HG03196 (cell line): Measurements from ENCODE around the gene FHAD1.
"Not testable (repeated sequence)": the region's sequence is repeated elsewhere in the genome, so short reads cannot be mapped to it uniquely, and the experiment has no call there.

Experiments used
- ATAC-seq: cut with Tn5 transposase; IDR thresholded peaks from one replicate; pipeline ENCODE4 v1.9.1; 2021; ENCODE audit not compliant: unreplicated experiment

Gene FHAD1

DNA sequence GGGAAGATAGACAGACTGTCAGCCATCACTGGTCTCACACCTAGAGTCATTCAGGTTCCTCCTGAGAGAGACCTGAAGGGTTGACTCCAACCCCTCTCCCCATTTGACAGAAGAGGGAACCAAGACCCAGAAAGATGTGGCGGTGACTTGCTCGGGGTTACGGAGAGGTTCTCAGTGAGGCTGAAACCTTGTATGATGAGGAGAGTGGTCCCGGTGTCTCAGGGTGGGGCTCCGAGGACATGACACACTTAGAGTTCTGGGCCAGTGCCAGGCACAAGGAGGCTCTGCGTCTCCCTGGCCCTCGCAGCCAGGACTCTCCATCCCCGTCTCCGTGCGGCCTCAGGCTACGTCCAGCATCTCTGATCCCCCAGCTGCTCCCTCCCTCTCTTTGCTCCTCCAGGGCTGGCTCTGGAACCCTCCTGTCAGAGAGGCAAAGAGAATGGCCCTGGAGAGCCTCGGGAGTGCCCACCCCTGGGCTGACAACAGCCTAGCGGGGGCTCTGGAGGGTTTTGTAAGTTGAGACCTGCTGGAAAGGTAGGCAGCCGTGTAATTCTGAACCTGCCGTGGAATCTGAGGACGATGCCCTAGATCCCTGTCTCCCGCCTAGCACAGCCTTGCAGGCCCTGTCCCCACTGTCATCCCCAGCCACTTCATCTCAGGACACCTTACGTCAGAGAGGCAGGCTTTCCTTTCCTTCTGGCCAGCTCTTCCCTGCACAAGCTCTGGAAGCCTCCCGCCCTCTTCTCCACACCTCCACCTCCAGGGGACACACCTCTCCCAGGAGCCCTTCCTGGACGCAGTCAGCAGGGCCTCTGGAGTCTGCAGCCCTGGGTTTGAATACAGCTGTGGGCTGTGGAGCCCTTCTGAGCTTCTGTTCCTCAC lies 166.8 kb downstream of the FHAD1 start:
- no peak for ATAC-seq

DNA sequence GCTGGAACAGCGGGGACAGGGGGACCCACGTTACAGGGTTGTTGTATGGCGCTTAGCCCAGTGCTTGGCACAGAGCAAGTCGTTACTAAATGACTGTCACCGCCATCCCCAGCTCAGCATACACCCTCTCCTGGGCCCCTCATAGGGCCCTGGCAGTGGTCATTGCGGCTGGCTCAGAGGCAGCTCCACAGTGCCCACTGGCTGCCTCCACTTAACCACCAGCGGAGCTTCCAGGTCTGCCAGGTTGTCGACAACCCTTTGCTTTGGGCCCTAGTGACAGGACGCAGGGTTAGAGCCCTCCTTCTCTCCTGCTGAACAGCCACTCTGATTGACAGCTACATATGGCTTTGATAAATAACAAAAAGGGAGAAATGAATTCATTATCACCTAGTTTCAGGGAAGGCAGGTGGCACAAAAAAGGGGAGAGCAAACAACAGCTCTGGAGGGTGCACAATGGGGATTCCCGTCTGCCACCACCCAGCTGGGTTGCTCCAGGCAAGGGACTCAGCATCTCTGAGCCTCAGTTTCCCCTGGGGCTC lies 167.5 kb downstream of the FHAD1 start:
- no peak for ATAC-seq

DNA sequence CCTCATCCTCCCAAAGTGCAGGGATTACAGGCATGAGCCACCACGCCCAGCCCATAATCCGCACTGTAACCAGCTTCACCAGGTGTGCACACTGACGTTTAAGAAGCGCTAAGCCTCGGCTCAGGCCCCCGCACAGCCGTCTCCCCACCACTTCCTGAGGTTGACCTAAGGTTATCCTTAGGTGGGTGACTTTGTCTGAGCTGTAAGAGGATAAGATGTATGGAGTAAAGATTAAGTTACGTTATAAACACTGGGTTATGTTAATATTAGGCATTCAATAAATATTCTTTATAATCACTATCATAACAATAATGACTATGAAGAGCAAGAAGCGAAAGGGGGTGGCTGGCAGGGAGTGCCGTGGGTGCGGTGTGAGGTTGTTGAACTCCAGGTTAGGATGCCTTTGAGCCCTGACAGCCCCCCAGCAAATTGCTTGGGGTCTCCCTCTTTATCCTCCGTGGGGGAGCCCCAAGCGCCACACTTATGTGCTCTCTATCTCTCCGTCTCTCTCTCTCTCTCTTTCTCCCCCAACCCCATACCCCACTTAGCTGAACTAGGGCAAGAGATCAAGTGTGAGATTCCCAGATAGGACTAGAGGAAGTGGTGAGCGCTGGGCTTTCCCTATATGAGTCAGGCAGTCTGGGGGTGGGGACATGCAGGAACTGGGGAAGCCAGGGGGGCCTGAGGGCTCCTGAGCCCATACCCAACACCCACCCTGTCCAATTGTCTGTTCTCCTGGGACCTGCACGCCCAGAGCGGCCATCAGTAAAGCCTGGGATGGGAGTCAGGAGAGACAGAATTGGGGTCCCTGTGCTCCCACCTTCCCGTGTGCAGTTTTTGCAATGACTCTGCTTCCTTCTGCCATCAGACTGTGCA lies 170.3 kb downstream of the FHAD1 start:
- ATAC-seq, result peak; percentile 41

DNA sequence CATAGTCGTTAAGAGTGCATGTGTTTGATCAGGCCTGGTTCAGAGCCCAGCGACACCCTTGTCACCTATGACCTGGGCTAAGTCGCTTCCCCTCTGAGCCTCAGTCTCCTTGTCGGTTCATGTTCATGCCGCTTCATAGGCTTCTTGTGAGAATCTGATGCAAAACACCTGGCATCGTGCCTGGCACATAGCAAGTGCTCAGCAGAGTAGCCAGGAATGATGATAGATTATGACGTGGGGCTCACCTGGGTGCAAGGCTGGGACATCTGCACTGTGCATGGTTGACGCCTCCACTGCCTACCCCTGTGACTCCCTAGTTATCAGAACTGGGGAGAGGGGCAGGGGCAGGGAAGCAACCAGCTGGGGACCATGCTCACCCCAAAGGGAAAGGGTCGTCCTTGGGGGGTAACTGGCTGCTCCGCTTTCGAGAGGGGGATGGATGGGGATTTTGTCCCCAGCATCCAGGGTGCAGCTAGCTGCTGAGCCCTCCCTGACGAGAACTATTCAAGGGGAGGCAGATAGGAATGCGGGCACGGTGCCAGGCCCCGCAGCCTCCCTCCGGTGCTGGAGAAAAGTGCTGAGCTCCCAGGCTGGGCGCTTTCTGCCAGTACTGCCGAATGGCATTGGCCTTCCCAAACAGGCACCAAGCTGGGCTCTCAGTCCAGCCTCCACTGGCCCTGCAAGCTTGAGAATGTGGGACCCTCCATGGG lies 171.9 kb downstream of the FHAD1 start:
- no peak for ATAC-seq

DNA sequence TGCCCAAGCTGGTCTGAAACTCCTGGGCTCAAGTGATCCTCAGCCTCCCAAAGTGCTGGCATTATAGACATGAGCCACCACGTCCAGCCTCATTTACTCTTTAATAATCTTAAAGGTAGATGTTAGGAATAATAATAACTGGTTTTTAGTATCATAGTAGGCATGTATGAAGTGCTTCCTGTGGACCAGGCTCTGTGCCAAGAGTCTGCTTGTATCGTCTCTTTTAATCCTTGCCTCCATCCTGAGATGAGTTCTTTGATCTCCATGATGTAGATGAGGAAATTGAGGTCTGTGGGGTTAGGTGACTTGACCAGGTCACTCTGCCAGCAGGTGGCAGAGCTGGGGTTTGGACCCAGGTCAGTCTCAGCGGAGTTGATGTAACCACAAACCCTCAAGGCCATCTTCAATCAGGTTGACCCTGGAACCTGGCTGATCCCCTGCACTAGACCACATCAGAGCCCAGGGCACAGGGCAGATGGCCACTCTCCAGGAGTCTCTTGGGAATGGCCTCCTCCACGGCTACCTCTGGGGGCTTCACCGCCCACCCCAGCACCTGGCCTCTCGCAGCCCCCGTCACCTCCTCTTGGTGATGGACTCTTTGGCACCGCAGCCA lies 173.9 kb downstream of the FHAD1 start:
- no peak for ATAC-seq

DNA sequence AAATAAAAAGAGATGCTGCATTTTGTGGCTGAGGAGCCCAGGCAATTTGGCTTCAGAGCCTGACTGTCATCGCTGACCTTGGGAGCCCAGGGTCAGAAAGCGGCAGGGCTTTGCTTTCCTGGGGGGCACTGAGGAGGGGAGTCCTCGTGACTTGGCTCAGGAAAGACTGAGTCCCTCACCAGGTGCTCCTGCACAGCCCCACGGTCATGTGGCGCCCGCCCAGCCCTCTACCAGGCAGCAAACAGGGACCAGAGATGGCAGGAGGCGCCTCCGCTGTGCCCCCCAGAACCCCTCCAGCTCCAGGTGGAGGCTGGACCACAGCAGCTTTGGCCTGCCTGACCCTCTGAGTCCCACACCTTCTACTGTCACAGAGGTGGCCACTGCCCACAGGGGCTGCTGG lies 175.8 kb downstream of the FHAD1 start:
- ATAC-seq, result no peak

DNA sequence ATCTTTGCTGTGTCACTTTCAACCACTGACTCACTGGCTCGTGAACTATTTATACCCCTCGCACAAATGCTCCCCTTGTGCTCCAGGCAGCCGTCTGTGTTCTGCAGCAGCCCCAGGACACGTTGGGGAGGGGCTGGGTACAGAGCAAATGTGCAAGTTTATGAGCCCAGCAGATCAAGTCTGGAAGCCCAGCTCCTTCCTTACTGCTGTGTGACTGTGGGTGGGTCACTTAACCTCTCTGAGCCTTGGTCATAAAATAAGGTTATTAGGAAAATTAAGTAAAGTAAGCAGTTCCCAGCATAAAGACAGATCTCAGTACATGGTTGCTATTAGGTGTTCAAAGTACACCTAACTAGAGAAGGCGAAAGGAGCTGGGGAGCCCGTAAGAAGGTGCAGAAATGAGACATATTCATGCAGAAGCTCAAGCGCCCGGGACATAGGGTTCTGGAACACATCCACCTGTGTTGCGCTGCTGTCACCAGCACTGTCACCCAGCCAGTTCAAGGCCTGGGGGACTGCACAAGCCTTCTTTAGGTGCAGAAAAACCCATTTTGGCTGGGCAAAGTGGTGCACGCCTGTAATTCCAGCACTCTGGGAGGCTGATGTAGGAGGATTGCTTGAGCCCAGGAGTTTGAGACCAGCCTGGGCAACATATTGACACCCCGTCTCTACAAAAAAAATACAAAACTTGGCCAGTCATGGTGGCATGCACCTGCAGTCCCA lies 176.5 kb downstream of the FHAD1 start:
- no peak for ATAC-seq

DNA sequence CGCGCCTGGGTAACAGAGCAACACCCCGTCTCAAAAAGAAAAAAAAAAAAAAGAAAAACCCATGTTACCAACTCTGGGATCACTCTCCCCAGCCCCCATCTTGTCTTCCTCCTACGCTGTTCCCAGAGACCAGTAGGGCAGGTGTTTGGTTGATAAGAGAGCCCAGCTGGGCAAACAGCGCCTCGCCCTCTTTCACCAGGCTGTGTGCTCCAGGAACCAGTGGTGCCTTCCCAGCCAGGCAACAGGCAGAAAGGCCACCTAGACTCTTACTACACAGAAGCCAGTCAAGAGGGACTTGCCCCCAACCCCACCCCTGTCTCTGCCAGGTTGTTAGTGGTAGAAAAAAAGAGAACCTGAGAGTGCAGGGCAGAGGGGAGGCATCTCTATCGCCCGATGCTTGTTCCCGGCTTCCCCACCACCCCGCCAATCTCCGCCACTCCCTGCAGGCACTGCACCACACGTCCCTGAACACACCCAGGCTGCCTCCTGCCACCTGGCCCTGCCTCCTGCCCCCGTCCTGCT lies 177.2 kb downstream of the FHAD1 start:
- ATAC-seq, result no peak

DNA sequence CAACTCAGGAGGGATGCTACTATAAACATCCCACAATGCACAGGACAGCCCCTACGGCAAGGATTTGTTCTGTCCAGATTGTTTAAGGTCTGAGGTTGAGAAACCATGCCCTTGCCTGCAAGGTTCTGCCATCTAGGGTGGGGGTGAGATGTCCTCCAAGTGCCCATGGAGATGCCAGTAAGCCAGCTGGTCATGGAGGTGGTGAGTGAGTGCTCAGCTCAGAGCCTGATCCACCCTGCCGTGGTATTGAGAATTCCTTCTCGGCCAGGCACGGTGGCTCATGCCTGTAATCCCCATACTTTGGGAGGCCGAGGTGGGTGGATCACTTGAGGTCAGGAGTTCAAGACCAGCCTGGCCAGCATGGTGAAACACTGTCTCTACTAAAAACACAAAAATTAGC lies 178.0 kb downstream of the FHAD1 start:
- no peak for ATAC-seq

DNA sequence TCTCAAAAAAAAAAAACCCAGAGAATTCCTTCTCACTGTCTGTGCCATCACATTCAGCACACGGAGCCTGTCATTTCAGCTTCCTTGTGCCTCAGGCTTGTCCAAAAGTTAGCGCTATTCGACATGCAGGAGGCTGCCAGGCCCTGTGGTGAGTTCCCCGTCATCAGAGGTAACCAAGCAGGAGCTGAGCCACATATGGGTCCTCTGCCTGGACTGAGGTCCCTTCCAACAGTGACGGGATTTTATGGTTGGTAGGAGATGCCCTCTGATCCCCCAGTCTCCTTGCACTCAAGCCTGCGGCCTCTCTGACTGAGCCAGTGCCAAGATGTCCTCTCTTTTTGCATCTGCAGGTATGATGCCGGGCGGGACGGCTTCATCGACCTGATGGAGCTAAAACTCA lies 178.5 kb downstream of the FHAD1 start:
- ATAC-seq, result no peak

DNA sequence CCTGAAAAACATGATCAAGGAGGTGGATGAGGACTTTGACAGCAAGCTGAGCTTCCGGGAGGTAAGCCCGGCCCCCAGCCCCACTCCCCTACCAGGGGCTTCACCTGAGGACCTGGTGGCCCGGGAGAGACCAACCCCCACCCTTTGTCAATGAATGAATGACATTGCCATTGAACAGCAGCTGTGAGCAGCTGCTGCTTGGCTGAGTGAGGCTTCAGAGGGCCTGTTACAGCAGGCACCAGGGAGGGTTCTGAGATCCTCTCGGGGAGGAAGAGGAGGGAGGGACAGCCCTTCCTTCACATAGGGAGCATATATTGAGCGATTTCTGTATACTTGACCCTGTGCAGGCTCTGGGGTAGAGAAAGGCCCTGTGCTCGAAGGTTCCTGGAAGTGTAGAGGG lies 178.9 kb downstream of the FHAD1 start:
- ATAC-seq, result no peak

DNA sequence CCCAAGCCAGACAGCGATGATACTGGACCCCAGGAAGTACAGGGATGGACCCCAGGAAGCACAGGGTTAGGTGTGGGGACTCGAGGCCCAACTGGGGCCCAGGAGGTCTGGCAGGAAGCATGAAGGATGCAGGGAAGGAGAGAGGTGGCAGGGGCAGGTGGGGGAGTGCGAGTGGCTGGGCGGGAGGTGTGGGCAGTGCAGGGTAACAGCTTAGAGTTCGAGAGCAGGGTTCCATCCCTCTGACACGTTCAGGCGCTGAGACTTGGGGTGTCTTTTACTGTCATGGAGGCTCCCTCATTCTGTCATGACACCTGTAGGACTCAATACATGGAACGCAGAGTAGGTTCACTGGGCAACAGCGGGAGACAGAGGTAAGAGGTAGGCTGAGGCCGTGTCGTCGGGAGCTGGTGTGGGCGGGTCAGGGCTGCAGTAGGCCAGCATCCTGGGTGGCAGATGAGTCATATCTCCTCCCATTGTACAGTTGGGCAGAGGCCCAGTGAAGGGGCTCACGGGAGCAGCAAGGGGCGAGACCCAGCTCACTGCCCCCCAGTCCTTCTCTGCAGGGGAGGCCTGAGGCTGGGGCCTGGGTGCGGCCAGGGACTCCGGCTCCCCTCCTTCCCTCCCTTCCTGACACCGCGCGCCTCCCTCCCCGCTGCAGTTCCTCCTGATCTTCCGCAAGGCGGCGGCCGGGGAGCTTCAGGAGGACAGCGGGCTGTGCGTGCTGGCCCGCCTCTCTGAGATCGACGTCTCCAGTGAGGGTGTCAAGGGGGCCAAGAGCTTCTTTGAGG lies 179.7 kb downstream of the FHAD1 start:
- no peak for ATAC-seq

DNA sequence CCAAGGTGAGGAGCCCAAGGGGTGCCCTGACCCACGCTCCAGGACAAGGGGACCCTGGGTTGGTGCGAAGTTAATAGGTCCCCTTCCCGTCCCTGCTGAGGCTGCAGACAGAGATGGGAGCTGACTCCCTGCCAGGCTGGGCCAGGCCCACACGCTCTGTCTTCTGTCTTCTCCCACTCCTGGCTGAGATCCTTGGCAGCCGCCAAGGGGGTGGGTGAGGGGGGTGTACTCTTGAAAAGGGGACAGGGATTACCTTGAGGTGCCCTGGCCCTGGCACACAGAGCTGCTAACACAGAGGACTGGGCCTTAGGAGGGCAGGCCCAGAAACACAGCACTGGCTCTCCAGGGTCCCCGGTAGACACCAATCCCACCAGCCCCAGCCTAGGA lies 180.2 kb downstream of the FHAD1 start:
- ATAC-seq, result no peak

DNA sequence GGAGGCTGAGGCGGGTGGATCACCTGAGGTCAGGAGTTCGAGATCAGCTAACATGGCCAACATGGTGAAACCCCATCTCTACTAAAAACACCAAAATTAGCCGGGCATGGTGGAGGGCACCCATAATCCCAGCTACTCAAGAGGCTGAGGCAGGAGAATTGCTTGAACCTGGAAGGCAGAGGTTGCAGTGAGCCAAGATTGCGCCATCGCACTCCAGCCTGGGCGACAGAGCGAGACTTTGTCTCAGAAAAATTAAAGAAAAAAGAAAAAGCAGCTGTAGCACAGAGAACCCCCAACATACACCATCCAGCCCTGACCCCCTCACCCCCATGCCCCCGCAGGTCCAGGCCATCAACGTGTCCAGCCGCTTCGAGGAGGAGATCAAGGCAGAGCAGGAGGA lies 181.2 kb downstream of the FHAD1 start:
- ATAC-seq, result not testable (repeated sequence)

DNA sequence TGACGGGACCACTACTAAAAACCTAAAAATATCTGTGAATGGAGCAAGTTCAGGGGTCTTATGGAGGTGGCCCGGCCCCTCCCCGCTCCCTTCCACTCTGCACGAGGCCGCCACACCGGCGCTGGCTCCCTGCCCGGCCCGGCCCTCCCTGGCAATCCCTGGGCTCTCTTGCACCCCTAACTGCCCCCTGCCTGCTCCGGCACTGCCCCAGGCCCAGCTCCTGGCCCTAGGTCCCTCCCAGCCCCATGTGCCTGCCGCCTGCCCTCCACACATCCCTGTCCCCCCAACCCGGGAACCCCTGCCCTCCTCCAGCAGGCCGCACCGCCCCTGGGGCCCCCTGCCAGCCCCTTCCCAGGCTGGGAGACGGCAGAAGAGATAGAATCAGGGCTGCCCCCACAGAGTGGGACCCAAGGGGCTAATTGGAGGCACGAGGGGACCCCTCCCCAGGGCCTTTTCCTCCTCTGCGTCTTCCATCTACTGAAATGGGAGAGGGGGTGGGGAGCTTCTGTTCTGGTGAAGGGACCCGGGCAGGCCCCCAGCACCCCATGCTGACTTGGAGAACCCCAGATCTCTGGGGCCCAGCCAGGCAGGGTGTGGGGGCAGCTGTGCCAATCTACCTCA lies 181.9 kb downstream of the FHAD1 start:
- no peak for ATAC-seq

DNA sequence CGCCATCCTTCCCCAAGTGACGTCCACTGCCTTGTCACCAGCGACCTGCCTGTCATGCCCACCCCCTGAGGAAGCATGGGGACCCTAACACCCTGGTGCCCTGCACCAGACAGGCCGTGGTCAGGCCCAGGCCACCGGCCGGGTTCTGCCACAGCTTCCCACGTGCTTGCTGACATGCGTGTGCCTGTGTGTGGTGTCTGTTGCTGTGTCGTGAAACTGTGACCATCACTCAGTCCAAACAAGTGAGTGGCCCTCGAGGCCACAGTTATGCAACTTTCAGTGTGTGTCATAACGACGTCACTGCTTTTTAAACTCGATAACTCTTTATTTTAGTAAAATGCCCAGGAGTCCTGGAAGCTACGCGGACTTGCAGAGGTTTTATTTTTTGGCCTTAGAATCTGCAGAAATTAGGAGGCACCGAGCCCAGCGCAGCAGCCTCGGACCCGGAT lies 182.7 kb downstream of the FHAD1 start:
- ATAC-seq, result no peak

DNA sequence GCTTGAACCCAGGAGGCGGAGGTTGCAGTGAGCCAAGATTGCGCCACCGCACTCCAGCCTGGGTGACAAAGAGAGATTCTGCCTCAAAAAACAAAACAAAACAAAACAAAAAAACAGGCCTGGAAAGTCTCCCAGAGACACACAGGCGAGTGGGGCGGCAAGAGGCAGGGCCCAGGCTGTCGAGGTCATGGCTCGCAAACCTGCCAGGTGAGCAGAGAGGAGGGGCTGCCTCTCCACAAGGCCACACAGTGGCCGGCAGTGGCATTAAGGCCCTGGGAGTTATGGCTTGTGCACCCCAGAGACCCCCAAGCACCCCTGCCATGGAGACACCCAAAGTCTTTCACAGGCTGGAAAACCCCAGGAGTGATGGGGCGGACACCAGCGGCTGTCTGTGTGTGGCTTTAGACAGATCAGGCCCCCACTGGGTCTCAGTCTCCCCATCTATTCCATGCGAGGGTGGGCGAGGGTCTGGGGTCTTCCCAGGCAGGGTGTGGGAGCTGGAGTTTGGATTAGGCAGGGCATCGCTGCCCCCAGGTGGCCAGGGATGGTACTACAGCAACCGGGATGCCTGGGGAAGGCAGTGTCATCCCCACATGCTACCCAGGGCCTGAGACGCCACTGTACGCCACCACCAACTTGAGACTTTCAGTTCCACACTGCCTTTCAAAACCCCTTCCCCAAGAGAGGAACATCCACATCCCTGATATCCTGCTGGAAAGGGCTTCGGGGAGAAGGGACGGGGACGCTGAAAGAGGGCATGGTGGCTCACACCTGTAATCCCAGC lies 184.0 kb downstream of the FHAD1 start:
- ATAC-seq, result no peak

DNA sequence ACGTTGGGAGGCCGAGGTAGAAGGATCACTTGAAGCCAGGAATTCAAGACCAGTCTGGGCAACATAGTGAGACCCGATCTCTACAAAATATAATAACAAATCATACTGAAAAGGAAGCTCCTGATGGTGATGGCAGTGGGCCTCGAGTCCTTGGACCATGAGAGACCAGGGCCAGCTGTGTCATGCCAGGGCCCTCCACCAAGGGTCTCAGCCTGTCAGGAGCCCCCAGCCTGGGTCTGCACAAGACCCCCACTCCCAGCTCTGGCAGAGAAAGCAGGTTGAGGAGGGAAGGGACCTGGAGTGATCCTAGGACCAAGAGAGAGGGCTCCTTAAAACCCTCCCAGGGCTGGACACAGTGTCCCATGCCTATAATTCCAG lies 184.5 kb downstream of the FHAD1 start:
- ATAC-seq, result no peak
